ENCODE data around the gene WHRN. TPM values are rescaled to one million over a fixed set of nuclear protein-coding genes. Genes with fewer than 3 reads are reported as not detected.

WHRN gene
- total and polyA plus RNA-seq, 2 of the 13 experiments (the other 11 are each of a cell fraction or from before 2014, with no cell fraction given): 2.3 to 5.3 TPM

DNA sequence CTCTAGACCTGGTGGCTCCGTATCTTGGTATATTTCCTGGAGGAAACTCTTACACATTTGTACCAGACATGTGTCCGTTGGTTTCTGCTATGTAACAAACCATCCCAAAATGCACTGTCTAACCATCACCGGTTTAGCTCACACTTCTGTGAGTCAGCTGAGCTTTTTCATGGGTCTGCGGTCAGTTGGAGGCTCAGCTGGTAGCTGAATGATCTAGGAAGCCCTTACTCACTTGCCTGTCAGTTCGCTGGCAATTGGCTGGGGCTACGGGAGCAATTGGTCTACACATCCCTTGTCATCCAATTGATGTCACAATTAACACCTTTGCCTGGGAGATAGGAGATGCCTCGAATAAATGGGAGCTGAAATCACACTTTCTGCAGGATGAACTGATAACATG lies 11.6 kb upstream of the WHRN start:
- WGBS (ENCODE audit: low lambda C conversion rate): 12% methylated on average over 7 of the region's 7 CpGs
- CTCF ChIA-PET (ENCODE audit: low intra/inter-chr PET ratio, low total read pairs): no interaction called here

More for the DNA sequence above, 11.6 kb upstream of the WHRN start:
- TF ChIP-seq PHB2 (IDR thresholded peaks at IDR 0.05; ENCODE audit: partially characterized antibody) (no peak), SOX5 (CRISPR knock-in tag; IDR thresholded peaks at IDR 0.05; ENCODE audit: borderline replicate concordance) (no peak), NRL (CRISPR knock-in tag; IDR thresholded peaks at IDR 0.05; ENCODE audit: borderline replicate concordance) (no peak), CEBPG (CRISPR knock-in tag; IDR thresholded peaks at IDR 0.05) (no peak), ZNF780A (CRISPR knock-in tag; IDR thresholded peaks at IDR 0.05) (no peak), TOPORS (CRISPR knock-in tag; IDR thresholded peaks at IDR 0.05) (no peak), RFXANK (CRISPR knock-in tag; IDR thresholded peaks at IDR 0.05) (no peak), SOX6 (IDR thresholded peaks at IDR 0.05) (no peak), SOX6 (CRISPR knock-in tag; IDR thresholded peaks at IDR 0.05) (no peak), CBX5 (CRISPR knock-in tag; IDR thresholded peaks at IDR 0.05; ENCODE audit: borderline replicate concordance) (no peak), YEATS2 (CRISPR knock-in tag; IDR thresholded peaks at IDR 0.05; ENCODE audit: borderline replicate concordance) (no peak), MEIS2 (CRISPR knock-in tag; IDR thresholded peaks at IDR 0.05) (no peak), KLF6 (CRISPR knock-in tag; IDR thresholded peaks at IDR 0.05) (no peak), ZNF350 (CRISPR knock-in tag; IDR thresholded peaks at IDR 0.05; ENCODE audit: borderline replicate concordance, low read depth) (no peak), NFKB2 (CRISPR knock-in tag; IDR thresholded peaks at IDR 0.05; ENCODE audit: borderline replicate concordance) (no peak), ZNF20 (CRISPR knock-in tag; IDR thresholded peaks at IDR 0.05) (no peak)
- TF ChIP-seq, protein P1, sequence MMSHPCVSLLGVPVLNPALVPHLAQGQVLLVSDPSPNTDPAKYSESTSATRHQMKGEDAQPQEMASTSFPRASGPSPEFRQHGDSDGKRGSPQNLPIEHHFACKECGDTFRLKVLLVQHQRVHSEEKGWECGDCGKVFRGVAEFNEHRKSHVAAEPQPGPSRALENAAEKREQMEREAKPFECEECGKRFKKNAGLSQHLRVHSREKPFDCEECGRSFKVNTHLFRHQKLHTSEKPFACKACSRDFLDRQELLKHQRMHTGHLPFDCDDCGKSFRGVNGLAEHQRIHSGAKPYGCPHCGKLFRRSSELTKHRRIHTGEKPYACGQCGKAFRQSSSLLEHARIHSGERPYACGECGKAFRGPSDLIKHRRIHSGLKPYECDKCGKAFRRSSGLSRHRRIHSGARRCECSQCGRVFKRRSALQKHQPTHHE (CRISPR knock-in tag; IDR thresholded peaks at IDR 0.05; ENCODE audit: borderline replicate concordance): no peak
- TF ChIP-seq, protein P2, sequence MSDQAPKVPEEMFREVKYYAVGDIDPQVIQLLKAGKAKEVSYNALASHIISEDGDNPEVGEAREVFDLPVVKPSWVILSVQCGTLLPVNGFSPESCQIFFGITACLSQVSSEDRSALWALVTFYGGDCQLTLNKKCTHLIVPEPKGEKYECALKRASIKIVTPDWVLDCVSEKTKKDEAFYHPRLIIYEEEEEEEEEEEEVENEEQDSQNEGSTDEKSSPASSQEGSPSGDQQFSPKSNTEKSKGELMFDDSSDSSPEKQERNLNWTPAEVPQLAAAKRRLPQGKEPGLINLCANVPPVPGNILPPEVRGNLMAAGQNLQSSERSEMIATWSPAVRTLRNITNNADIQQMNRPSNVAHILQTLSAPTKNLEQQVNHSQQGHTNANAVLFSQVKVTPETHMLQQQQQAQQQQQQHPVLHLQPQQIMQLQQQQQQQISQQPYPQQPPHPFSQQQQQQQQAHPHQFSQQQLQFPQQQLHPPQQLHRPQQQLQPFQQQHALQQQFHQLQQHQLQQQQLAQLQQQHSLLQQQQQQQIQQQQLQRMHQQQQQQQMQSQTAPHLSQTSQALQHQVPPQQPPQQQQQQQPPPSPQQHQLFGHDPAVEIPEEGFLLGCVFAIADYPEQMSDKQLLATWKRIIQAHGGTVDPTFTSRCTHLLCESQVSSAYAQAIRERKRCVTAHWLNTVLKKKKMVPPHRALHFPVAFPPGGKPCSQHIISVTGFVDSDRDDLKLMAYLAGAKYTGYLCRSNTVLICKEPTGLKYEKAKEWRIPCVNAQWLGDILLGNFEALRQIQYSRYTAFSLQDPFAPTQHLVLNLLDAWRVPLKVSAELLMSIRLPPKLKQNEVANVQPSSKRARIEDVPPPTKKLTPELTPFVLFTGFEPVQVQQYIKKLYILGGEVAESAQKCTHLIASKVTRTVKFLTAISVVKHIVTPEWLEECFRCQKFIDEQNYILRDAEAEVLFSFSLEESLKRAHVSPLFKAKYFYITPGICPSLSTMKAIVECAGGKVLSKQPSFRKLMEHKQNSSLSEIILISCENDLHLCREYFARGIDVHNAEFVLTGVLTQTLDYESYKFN (CRISPR knock-in tag; conservative IDR thresholded peaks at IDR 0.05): no peak
- Histone ChIP-seq H3K4me1 (ENCODE audit: insufficient read depth, low read length) (no peaks in the 10 kb centered on the region), H3K9ac (ENCODE audit: insufficient read depth, low read depth, low read length) (no peak overlapping the region), H4K20me1 (ENCODE audit: insufficient read depth, low read length) (no peaks in the 10 kb centered on the region), H3K79me2 (ENCODE audit: insufficient read depth, low read length) (no peaks in the 10 kb centered on the region), H3K27me3 (ENCODE audit: control insufficient read depth in 1 of 2, insufficient read depth in 2 of 2, low read length in 2 of 2) (peaks cover 2 to 27% of the 10 kb centered on the region in 2 experiments; a peak in 4 of 5 replicates), H2AFZ (ENCODE audit: low read length) (no peak overlapping the region), H3K27ac (ENCODE audit: extremely low read length, insufficient read depth, low read length) (no peak overlapping the region), H3K9me3 (ENCODE audit: low read length) (no peaks in the 10 kb centered on the region), H3K4me2 (ENCODE audit: low read depth, low read length) (no peak overlapping the region), H3K36me3 (replicated peaks in 1 of 2; ENCODE audit: control insufficient read depth in 1 of 2, insufficient read depth in 2 of 2, low read length in 2 of 2) (no peaks in the 10 kb centered on the region), H3K4me3 (replicated peaks in 1 of 3; ENCODE audit: insufficient read depth in 1 of 3, low read depth in 2 of 3, low read length in 3 of 3) (no peak overlapping the region)
- DNase-seq (ENCODE audit: low spot score) (no peak), FAIRE-seq (no peak), ATAC-seq (no peak)
- in situ Hi-C loops (cut with HindIII; ENCODE audit: extremely low pct_ligation_motif_present, low pct_unique_long_range_greater_than_20kb): no loop called here
- intact Hi-C loops (cut with micrococcal nuclease; ENCODE audit: unreplicated experiment): no loop called here
- BruUV-seq (replicated peaks): no TSS peak
- POLR2A ChIA-PET: no interaction called here

Measured in HepG2 (cell line).